Measurements from ENCODE around the gene SPATA18.

DNA sequence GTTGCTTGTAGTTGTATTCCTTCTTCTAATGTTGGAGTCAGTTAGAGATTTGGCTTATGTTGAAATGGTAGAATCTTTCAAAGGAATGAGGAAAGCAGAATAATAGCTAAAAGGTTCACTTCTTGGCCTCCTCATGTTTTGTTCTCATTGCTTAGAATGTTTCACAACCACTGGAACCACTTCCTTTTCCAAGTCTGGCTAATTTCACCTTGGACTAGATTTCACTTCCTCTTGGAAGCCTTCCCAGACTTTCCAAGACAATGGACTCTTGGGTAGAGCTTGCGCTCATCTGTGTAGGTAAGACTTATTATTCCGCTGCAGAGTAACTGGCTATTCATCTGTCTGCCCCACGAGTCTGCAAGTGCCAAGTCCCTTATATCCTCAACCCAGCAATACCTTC is 8.3 kb downstream of the SPATA18 start:
- TF ChIP-seq, protein P1, sequence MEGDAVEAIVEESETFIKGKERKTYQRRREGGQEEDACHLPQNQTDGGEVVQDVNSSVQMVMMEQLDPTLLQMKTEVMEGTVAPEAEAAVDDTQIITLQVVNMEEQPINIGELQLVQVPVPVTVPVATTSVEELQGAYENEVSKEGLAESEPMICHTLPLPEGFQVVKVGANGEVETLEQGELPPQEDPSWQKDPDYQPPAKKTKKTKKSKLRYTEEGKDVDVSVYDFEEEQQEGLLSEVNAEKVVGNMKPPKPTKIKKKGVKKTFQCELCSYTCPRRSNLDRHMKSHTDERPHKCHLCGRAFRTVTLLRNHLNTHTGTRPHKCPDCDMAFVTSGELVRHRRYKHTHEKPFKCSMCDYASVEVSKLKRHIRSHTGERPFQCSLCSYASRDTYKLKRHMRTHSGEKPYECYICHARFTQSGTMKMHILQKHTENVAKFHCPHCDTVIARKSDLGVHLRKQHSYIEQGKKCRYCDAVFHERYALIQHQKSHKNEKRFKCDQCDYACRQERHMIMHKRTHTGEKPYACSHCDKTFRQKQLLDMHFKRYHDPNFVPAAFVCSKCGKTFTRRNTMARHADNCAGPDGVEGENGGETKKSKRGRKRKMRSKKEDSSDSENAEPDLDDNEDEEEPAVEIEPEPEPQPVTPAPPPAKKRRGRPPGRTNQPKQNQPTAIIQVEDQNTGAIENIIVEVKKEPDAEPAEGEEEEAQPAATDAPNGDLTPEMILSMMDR (IDR thresholded peaks at IDR 0.05; ENCODE audit: poor library complexity, severe bottlenecking): no peak
- TF ChIP-seq EZH2 (IDR thresholded peaks at IDR 0.05; ENCODE audit: borderline replicate concordance, insufficient read depth, low read length, poor library complexity, severe bottlenecking) (no peak), SMC3 (conservative IDR thresholded peaks at IDR 0.05; ENCODE audit: poor library complexity) (no peak), TAF1 (IDR thresholded peaks at IDR 0.05; ENCODE audit: low read depth) (no peak), POLR2AphosphoS5 (IDR thresholded peaks at IDR 0.05) (no peak), RAD21 (conservative IDR thresholded peaks at IDR 0.05) (no peak)

Data from neural cell (in vitro differentiated cells).